ENCODE results near the gene CST1.
"Not testable (repeated sequence)": the region's sequence is repeated elsewhere in the genome, so short reads cannot be mapped to it uniquely, and the experiment has no call there.

CST1 gene

GRCh38 chr20:23753589-23753988 is 2.9 kb upstream of the CST1 start:
- DNase-seq = peak; percentile 7

- no peak for DNase-seq
These were observed 2.4 kb upstream of the CST1 start for GRCh38 chr20:23753194-23753548.

- DNase-seq = no peak
These were observed 1.9 kb upstream of the CST1 start for GRCh38 chr20:23752481-23753193.

- no peak for DNase-seq
These were observed 1.3 kb upstream of the CST1 start for GRCh38 chr20:23752019-23752418.

GRCh38 chr20:23749746-23750145 is 989 bp downstream of the CST1 start:
- no peak for DNase-seq

- DNase-seq = not testable (repeated sequence)
These were observed 1.8 kb downstream of the CST1 start for GRCh38 chr20:23748975-23749374.

- not testable (repeated sequence) for DNase-seq
These were observed 3.2 kb downstream of the CST1 start for GRCh38 chr20:23747551-23747950.

- not testable (repeated sequence) for DNase-seq
These were observed 3.6 kb downstream of the CST1 start for GRCh38 chr20:23747092-23747491.

- no peak for DNase-seq
These were observed 4.4 kb downstream of the CST1 start for GRCh38 chr20:23746321-23746720.

- DNase-seq = no peak
These were observed 5.5 kb downstream of the CST1 start for GRCh38 chr20:23745247-23745646.

GRCh38 chr20:23744817-23745216 is 5.9 kb downstream of the CST1 start:
- DNase-seq = no peak

GRCh38 chr20:23735391-23735790 is 15.3 kb downstream of the CST1 start:
- DNase-seq = not testable (repeated sequence)

- not testable (repeated sequence) for DNase-seq
These were observed 15.8 kb downstream of the CST1 start for GRCh38 chr20:23734949-23735348.

- DNase-seq = not testable (repeated sequence)
These were observed 16.3 kb downstream of the CST1 start for GRCh38 chr20:23734440-23734839.

- no peak for DNase-seq
These were observed 23.7 kb downstream of the CST1 start for GRCh38 chr20:23727016-23727415.

GRCh38 chr20:23725102-23725501 is 25.6 kb downstream of the CST1 start:
- no peak for DNase-seq

- DNase-seq = peak; percentile 31
These were observed 27.0 kb downstream of the CST1 start for GRCh38 chr20:23723659-23724307.

GRCh38 chr20:23722851-23723250 is 27.9 kb downstream of the CST1 start:
- DNase-seq = not testable (repeated sequence)

- no peak for DNase-seq
These were observed 28.8 kb downstream of the CST1 start for GRCh38 chr20:23721962-23722361.

GRCh38 chr20:23719351-23719750 is 31.4 kb downstream of the CST1 start:
- DNase-seq = not testable (repeated sequence)

GRCh38 chr20:23711778-23712177 is 39.0 kb downstream of the CST1 start:
- not testable (repeated sequence) for DNase-seq

- DNase-seq = no peak
These were observed 40.0 kb downstream of the CST1 start for GRCh38 chr20:23710771-23711170.

GRCh38 chr20:23705895-23706294 is 44.8 kb downstream of the CST1 start:
- DNase-seq = no peak

- DNase-seq = peak; percentile 9
These were observed 48.7 kb downstream of the CST1 start for GRCh38 chr20:23702021-23702420.

GRCh38 chr20:23700931-23701330 is 49.8 kb downstream of the CST1 start:
- no peak for DNase-seq

Measured in EL (cell line).